Uterus (tissue), 4 donors: Measurements from ENCODE around the gene PRR11. TPM values are rescaled to one million over a fixed set of nuclear protein-coding genes. Genes with fewer than 3 reads are reported as not detected.
"Not testable (repeated sequence)": the region's sequence is repeated elsewhere in the genome, so short reads cannot be mapped to it uniquely, and the experiment has no call there.

Experiments
- DNase-seq, 2 donors: peaks; one replicate each; pipeline ENCODE4 v3.0.0-alpha.2; 2019 to 2020
- H3K27ac ChIP-seq, 2 donors: fragments of 200-600 bp; sonication (generic); 1 replicate in 1 of 2; 2 replicates in 1 of 2; pipeline ENCODE4 v1.5.1; 2016 to 2018
- H3K27me3 ChIP-seq, 2 donors: fragments of 200-600 bp; sonication (generic); one replicate each; pipeline ENCODE4 v1.5.1; 2018 to 2019; ENCODE audit warnings: control low read depth in 1 of 2
- H3K36me3 ChIP-seq, 2 donors: fragments of 200-600 bp; sonication (generic); one replicate each; pipeline ENCODE4 v1.5.1; 2019; ENCODE audit warnings: control low read depth in 1 of 2
- H3K4me1 ChIP-seq, 2 donors: fragments of 200-600 bp; sonication (generic); one replicate each; pipeline ENCODE4 v1.5.1; 2018 to 2019; ENCODE audit warnings: control low read depth in 1 of 2
- H3K4me3 ChIP-seq, 2 donors: fragments of 200-600 bp; sonication (generic); 1 replicate in 1 of 2; 2 replicates in 1 of 2; pipeline ENCODE4 v1.5.1; 2018 to 2019; ENCODE audit warnings: mild to moderate bottlenecking in 1 of 2
- H3K9me3 ChIP-seq, 2 donors: fragments of 200-600 bp; sonication (generic); one replicate each; pipeline ENCODE4 v1.5.1; 2019; ENCODE audit warnings: control low read depth in 1 of 2
- CTCF ChIP-seq, 4 experiments: fragments of 200-600 bp in 2 of 4; fragments of 450-650 bp in 2 of 4; sonication (generic) in 2 of 4; IDR thresholded peaks; one replicate each; pipeline ENCODE4 v1.5.1; 2016 to 2019; ENCODE audit warnings: antibody characterized with exemption in 4 of 4, mild to moderate bottlenecking in 2 of 4, moderate library complexity in 1 of 4
- POLR2A ChIP-seq, 2 donors: fragments of 450-650 bp; IDR thresholded peaks; one replicate each; pipeline ENCODE4 v1.6.1; 2016; ENCODE audit warnings: antibody characterized with exemption in 2 of 2, mild to moderate bottlenecking in 1 of 2, moderate library complexity in 1 of 2
- intact Hi-C: fragments of 100-400 bp; cut with DNase I; formaldehyde crosslinking; loops from one replicate; pipeline ENCODE4 v1.15.1; 2023; ENCODE audit warnings: low total_unique reads
- total RNA-seq, 4 donors: library from RNA; depleted of rRNA in 3 of 4; stranded (reverse); fragments of >200 nt in 3 of 4; gene quantifications; one replicate each; pipeline versions ENCODE4 v1.1.0 to v1.2.4, GENCODE V29; 2014 to 2023
- donor health status: DM: yes; HTN: yes; CAD: no.

PRR11 gene
- total RNA-seq, 4 donors from 2014 or later = 0.26 to 5.5 (median 1.6) TPM; not detected in 1

GRCh38 chr17:59175076-59175475 lies 19.5 kb downstream of the PRR11 start:
- no peaks in the 10 kb centered on the region for H3K36me3 ChIP-seq
- DNase-seq = no peak
- no peak overlapping the region for H3K27ac ChIP-seq
- no peaks in the 10 kb centered on the region for H3K4me1 ChIP-seq
- no peak overlapping the region for H3K4me3 ChIP-seq
- TF ChIP-seq POLR2A (IDR thresholded peaks at IDR 0.05) (no peak), CTCF (IDR thresholded peaks at IDR 0.05) (no peak)
- intact Hi-C loops = no loop called here
- H3K27me3 ChIP-seq = no peaks in the 10 kb centered on the region
- H3K9me3 ChIP-seq = no peaks in the 10 kb centered on the region

- Histone ChIP-seq H3K9me3 (no peaks in the 10 kb centered on the region), H3K27ac (no peak overlapping the region), H3K36me3 (no peaks in the 10 kb centered on the region), H3K4me3 (no peak overlapping the region), H3K4me1 (no peaks in the 10 kb centered on the region), H3K27me3 (no peaks in the 10 kb centered on the region)
- intact Hi-C loops = no loop called here
- DNase-seq = no peak
- TF ChIP-seq POLR2A (IDR thresholded peaks at IDR 0.05) (no peak), CTCF (IDR thresholded peaks at IDR 0.05) (no peak)
Observed at GRCh38 chr17:59178266-59178985, 22.9 kb downstream of the PRR11 start.

DNA sequence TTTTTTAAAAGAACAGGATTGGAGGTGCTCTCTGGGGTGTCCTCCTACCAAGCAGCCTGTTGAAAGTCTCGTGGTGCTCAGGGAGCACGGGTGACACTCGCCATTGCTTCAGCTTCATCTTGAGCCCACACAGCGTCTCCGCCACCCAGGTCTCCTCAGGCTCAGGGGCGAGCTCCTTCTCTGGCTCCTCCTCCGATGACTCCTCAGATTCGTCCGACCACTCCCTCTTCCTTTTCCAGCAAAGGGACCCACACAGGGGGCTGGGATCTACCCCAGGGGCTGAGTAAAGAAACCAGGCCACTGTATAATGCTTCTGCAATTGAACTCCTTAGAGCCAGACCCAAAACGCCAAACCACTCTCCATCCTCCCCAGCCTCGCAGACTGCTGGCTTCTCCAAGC lies 24.1 kb downstream of the PRR11 start:
- H3K27ac ChIP-seq, DNase-seq, H3K4me1 ChIP-seq, H3K9me3 ChIP-seq, H3K36me3 ChIP-seq, H3K4me3 ChIP-seq, H3K27me3 ChIP-seq, intact Hi-C loops: not testable (repeated sequence)

DNA sequence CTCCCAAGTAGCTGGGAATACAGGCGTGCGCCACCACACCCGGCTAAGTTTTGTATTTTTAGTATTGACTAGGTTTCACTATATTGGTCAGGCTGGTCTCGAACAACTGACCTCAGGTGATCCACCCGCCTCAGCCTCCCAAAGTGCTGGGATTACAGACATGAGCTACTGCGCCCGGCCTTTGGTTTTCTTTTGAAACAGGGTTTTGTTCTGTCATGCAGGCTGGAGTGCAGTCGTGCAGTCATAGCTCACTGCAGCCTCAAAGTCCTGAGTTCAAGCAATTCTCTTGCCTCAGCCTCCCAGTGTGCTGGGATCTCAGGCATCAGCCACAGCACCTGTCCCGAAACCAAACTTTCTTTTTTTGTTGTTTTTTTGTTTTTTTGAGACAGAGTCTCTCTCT lies 25.1 kb downstream of the PRR11 start:
- Histone ChIP-seq H3K4me1 (no peaks in the 10 kb centered on the region), H3K27me3 (no peaks in the 10 kb centered on the region), H3K4me3 (no peak overlapping the region), H3K9me3 (no peaks in the 10 kb centered on the region), H3K27ac (no peak overlapping the region), H3K36me3 (no peaks in the 10 kb centered on the region)
- no peak for DNase-seq
- TF ChIP-seq CTCF (IDR thresholded peaks at IDR 0.05) (no peak), POLR2A (IDR thresholded peaks at IDR 0.05) (no peak)
- intact Hi-C loops = no loop called here

GRCh38 chr17:59181481-59181880 lies 25.9 kb downstream of the PRR11 start:
- no peaks in the 10 kb centered on the region for H3K27me3 ChIP-seq
- no peaks in the 10 kb centered on the region for H3K4me1 ChIP-seq
- H3K27ac ChIP-seq = no peak overlapping the region
- no peak for TF ChIP-seq POLR2A (IDR thresholded peaks at IDR 0.05)
- TF ChIP-seq CTCF (IDR thresholded peaks at IDR 0.05) = no peak
- intact Hi-C loops = no loop called here
- no peaks in the 10 kb centered on the region for H3K36me3 ChIP-seq
- no peak overlapping the region for H3K4me3 ChIP-seq
- no peaks in the 10 kb centered on the region for H3K9me3 ChIP-seq
- no peak for DNase-seq

- Histone ChIP-seq H3K36me3 (no peaks in the 10 kb centered on the region), H3K27ac (no peak overlapping the region), H3K9me3 (no peaks in the 10 kb centered on the region), H3K4me3 (no peak overlapping the region), H3K4me1 (no peaks in the 10 kb centered on the region), H3K27me3 (no peaks in the 10 kb centered on the region)
- intact Hi-C loops = no loop called here
- TF ChIP-seq POLR2A (IDR thresholded peaks at IDR 0.05) (no peak), CTCF (IDR thresholded peaks at IDR 0.05) (no peak)
- DNase-seq = no peak
Observed at GRCh38 chr17:59185997-59186396, 30.5 kb downstream of the PRR11 start.
